H1 (cell line): Measurements from ENCODE around the gene UBR1. TPM values are rescaled to one million over a fixed set of nuclear protein-coding genes. Genes with fewer than 3 reads are reported as not detected.

Source experiments
- CTBP2 ChIP-seq: IDR thresholded peaks from 2 replicates; pipeline ENCODE4 v1.7.0; 2011; ENCODE audit warnings: borderline replicate concordance, mild to moderate bottlenecking, moderate library complexity, mixed read lengths, low read length; ENCODE audit not compliant: insufficient read depth, insufficient read length
- MAFK ChIP-seq: IDR thresholded peaks from 2 replicates; pipeline ENCODE4 v1.6.1; 2012; ENCODE audit warnings: low read depth, mild to moderate bottlenecking, improper control_type of control experiment, low read length
- polyA plus RNA-seq, 7 experiments: library from polyadenylated mRNA; depleted of rRNA in 3 of 7; stranded (reverse) in 5 of 7; unstranded in 2 of 7; fragments of >200 nt in 5 of 7; fragments of 200-250 nt in 2 of 7; gene quantifications; 1 replicate in 5 of 7; 2 replicates in 1 of 7; 4 replicates in 1 of 7; pipeline versions ENCODE4 v1.2.1 to v1.2.3, GENCODE V29; 2011 to 2013; ENCODE audit warnings: missing spikeins in 2 of 7, mixed read lengths in 2 of 7
- total RNA-seq: library from RNA; stranded (reverse); fragmentation: NEBNext Ultra II Directional; extraction: Animal tissue kit (Norgen Biotek cat#: 25700); gene quantifications from 2 replicates; pipeline ENCODE4 v1.2.1, GENCODE V29; 2021

Gene UBR1
- total and polyA plus RNA-seq, 2 of the 8 experiments (the other 6 are each of a cell fraction or from before 2014, with no cell fraction given), result 3.7 to 18.7 TPM

DNA sequence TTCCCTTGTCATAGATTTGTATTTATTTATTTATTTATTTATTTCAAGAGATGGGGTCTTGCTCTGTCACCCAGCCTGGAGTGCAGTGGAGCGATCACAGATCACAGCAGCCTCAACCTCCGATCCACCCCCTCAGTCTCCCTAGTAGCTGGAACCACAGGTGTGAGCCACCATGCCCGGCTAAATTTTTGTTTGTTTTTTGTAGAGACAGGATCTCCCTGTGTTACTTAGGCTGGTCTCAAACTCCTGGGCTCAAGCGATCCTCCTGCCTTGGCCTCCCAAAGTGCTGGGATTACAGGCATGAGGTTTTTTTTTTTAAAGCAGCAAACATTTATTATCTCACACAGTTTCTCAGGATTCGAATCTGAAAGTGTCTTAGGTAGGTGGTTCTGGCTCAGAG, 187.8 kb downstream of the UBR1 start (continued):
- TF ChIP-seq MAFK, result no peak
- TF ChIP-seq CTBP2, result no peak
